Tongue (tissue), 2 donors: ENCODE measurements around the gene CLDN8. TPM values are rescaled to one million over a fixed set of nuclear protein-coding genes. Genes with fewer than 3 reads are reported as not detected.

Source experiments
- DNase-seq: peaks from one replicate; pipeline ENCODE4 v3.0.0-alpha.2; 2015
- total RNA-seq: library from RNA; depleted of rRNA; stranded (reverse); fragments of >200 nt; gene quantifications from one replicate; pipeline ENCODE4 v1.2.3, GENCODE V29; 2014

The CLDN8 gene
- total RNA-seq, 1 donor from 2014 or later = 4.0 TPM

DNA sequence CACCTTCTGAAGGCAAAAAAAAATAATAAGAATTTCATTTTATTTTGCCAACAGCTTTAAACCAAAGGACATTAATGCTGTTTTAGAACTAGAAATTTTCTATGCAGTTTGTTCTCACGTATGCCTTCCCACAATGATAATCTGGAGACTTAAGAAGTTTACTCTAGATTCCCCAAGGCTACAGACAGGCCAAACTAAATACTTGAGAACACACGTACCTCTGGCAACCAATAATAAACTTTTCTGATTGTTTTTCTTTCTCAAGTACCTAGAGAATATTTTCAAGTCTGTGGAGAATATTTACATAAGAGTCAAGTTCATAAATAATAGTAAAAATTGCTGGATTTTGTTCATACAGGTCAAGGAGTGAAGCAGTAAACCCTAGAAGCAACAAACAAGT is 15.9 kb downstream of the CLDN8 start:
- peak; percentile 51 for DNase-seq

DNA sequence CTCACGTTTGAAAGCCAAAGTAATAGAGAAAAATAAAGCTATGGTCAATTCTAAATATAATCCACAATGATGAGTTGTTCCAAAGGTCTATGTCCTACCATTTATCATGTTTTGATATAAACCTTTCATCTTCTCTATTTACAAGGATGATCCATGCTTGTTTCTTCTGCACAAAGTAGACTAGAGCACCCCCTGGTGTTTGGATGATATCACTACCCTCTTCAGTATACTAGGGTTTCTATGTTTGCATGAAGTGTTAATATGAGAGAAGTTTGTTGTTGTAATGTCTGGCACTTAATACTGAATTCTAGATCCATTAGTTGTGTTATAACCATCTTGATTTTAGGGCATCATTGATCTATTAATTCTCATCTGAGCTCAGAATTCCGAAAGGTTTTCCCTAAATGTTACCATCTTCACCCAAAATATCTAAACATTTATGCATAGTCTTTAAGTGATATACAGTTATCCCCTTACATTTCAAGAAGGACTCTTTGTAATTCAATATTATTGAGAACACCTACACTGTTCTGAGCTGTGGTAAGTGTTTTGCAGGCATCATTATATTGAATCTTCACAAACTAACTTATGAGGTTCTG is 21.1 kb downstream of the CLDN8 start:
- DNase-seq = peak; percentile 43

GRCh38 chr21:30193201-30193600 is 22.7 kb downstream of the CLDN8 start:
- no peak for DNase-seq

GRCh38 chr21:30190554-30190953 is 25.3 kb downstream of the CLDN8 start:
- DNase-seq = no peak

- DNase-seq = peak; percentile 29
These were observed 26.1 kb downstream of the CLDN8 start for GRCh38 chr21:30189773-30190172.

DNA sequence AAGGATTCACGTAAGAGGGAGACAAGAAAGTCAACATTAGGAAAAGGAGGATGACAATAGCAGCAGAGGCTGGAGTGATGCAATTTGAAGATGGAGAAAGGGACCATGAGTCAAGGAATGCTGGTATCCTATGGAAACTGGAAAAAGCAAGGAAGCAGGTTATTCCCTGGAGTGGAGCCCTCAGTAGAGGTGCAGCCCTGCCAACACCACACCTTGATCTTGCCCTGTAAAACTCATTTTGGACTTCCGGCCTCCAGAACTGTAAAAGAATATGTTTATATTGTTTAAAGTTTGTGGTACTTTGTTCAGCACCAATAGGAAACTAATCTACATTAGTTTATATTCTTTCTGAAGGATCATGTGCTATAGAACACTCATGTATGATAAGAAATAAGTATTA is 29.7 kb downstream of the CLDN8 start:
- no peak for DNase-seq

DNA sequence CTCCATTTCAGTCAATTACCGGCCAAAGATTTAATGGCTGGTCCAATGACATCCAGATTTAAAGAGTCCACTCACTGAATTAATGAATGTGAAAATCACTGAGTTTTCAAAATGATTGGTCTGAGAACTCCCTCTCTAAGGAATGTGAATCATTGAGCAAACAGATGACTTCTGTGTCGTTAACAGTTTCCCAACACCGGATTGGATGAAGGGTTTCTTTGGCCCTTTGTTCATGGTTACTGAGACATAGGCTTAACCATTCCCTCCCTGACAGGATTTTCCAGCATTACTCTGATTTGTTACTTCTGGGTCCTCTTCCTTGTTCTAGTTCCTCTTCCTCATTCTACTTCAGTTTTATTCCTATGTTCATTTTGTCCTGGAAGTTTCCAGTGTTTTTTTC is 47.8 kb downstream of the CLDN8 start:
- no peak for DNase-seq

- no peak for DNase-seq
These were observed 49.2 kb downstream of the CLDN8 start, which contains the start of gene CLDN17 for GRCh38 chr21:30166705-30167104. CLDN17 (minus strand) TSS chr21:30166805; CDS start chr21:30166617, 188 bp downstream.

- no peak for DNase-seq
These were observed 49.7 kb downstream of the CLDN8 start for GRCh38 chr21:30166171-30166570.

GRCh38 chr21:30164796-30165195 is 51.1 kb downstream of the CLDN8 start:
- DNase-seq = no peak

Other genes with a start within 250 kb of the CLDN8 start
- not detected for gene CLDN17, start 49.3 kb downstream of the CLDN8 start, total RNA-seq
- not detected for gene KRTAP24-1, start 66.9 kb upstream of the CLDN8 start, total RNA-seq
- not detected for gene KRTAP25-1, start 73.4 kb upstream of the CLDN8 start, total RNA-seq
- gene KRTAP26-1, start 104.2 kb upstream of the CLDN8 start, total RNA-seq = not detected
- not detected for gene KRTAP27-1, start 121.6 kb upstream of the CLDN8 start, total RNA-seq
- not detected for gene KRTAP23-1, start 132.5 kb upstream of the CLDN8 start, total RNA-seq
- not detected for gene KRTAP13-2, start 156.2 kb upstream of the CLDN8 start, total RNA-seq
- not detected for gene KRTAP13-1, start 179.9 kb upstream of the CLDN8 start, total RNA-seq
- gene KRTAP13-3, start 209.8 kb upstream of the CLDN8 start, total RNA-seq = not detected
- not detected for gene KRTAP13-4, start 214.1 kb upstream of the CLDN8 start, total RNA-seq
- gene KRTAP15-1, start 224.2 kb upstream of the CLDN8 start, total RNA-seq = not detected